Prostate gland (tissue), 2 donors: Measurements from ENCODE around the gene DYSF. TPM values are rescaled to one million over a fixed set of nuclear protein-coding genes. Genes with fewer than 3 reads are reported as not detected.
A peak's percentile ranks its signal among the peaks of the same experiment; 100 is the strongest.

Experiments used
- DNase-seq: peaks from one replicate; pipeline ENCODE4 v3.0.0-alpha.2; 2019; ENCODE audit warnings: low spot score
- H3K27ac ChIP-seq, 2 donors: fragments of 200-600 bp; sonication (generic); 2 replicates each; pipeline ENCODE4 v1.5.1; 2017 to 2019
- H3K27me3 ChIP-seq: fragments of 200-600 bp; sonication (generic); replicated peaks from 2 replicates; pipeline ENCODE4 v1.5.1; 2019; ENCODE audit not compliant: insufficient read depth
- H3K36me3 ChIP-seq, 2 donors: fragments of 200-600 bp; sonication (generic); 1 replicate in 1 of 2; 2 replicates in 1 of 2; pipeline versions ENCODE4 v1.5.1 to v1.8.1; 2017 to 2019
- H3K4me1 ChIP-seq: fragments of 200-600 bp; sonication (generic); replicated peaks from 2 replicates; pipeline ENCODE4 v1.5.1; 2019
- H3K4me3 ChIP-seq, 2 donors: fragments of 200-600 bp; sonication (generic); 2 replicates each; pipeline ENCODE4 v1.5.1; 2017 to 2019
- H3K9me3 ChIP-seq: fragments of 200-600 bp; sonication (generic); 2 replicates; pipeline ENCODE4 v1.5.1; 2017
- POLR2A ChIP-seq: fragments of 450-650 bp; IDR thresholded peaks from one replicate; pipeline ENCODE4 v1.6.1; 2016; ENCODE audit warnings: antibody characterized with exemption, mild to moderate bottlenecking
- POLR2AphosphoS5 ChIP-seq: sonication (generic); formaldehyde crosslinking; IDR thresholded peaks from one replicate; pipeline ENCODE4 v1.6.1; 2017; ENCODE audit warnings: antibody characterized with exemption
- WGBS: methylation state at CpG from one replicate; pipeline ENCODE4 v1.1.5; 2018; 5-methylcytosine and 5-hydroxymethylcytosine counted together
- intact Hi-C: fragments of 100-400 bp; cut with DNase I; formaldehyde crosslinking; loops from one replicate; pipeline ENCODE4 v1.14.2; 2022
- total RNA-seq, 2 donors: library from RNA; depleted of rRNA; stranded (reverse); fragments of >200 nt; gene quantifications; one replicate each; pipeline ENCODE4 v1.1.0, GENCODE V29; 2016
- TF ChIP-seq, protein P1 (sequence below), 4 experiments: fragments of 200-600 bp in 2 of 4; fragments of 450-650 bp in 2 of 4; sonication (generic) in 2 of 4; IDR thresholded peaks; 1 replicate in 3 of 4; 2 replicates in 1 of 4; pipeline ENCODE4 v1.5.1; 2016 to 2019; ENCODE audit warnings: antibody characterized with exemption in 4 of 4, mild to moderate bottlenecking in 2 of 4, moderate library complexity in 2 of 4

DYSF gene
- total RNA-seq, 2 donors from 2014 or later, result 5.9 to 9.4 TPM

- no peaks in the 10 kb centered on the region for H3K4me1 ChIP-seq
- H3K9me3 ChIP-seq, result no peaks in the 10 kb centered on the region
- H3K27ac ChIP-seq, result no peak overlapping the region
- no peak for DNase-seq
- WGBS, result 79% methylated on average over 4 of the region's 4 CpGs
- intact Hi-C loops, result no loop called here
- no peak for TF ChIP-seq POLR2AphosphoS5
- TF ChIP-seq, protein P1, sequence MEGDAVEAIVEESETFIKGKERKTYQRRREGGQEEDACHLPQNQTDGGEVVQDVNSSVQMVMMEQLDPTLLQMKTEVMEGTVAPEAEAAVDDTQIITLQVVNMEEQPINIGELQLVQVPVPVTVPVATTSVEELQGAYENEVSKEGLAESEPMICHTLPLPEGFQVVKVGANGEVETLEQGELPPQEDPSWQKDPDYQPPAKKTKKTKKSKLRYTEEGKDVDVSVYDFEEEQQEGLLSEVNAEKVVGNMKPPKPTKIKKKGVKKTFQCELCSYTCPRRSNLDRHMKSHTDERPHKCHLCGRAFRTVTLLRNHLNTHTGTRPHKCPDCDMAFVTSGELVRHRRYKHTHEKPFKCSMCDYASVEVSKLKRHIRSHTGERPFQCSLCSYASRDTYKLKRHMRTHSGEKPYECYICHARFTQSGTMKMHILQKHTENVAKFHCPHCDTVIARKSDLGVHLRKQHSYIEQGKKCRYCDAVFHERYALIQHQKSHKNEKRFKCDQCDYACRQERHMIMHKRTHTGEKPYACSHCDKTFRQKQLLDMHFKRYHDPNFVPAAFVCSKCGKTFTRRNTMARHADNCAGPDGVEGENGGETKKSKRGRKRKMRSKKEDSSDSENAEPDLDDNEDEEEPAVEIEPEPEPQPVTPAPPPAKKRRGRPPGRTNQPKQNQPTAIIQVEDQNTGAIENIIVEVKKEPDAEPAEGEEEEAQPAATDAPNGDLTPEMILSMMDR (IDR thresholded peaks at IDR 0.05), result no peak
- H3K36me3 ChIP-seq, result no peaks in the 10 kb centered on the region
- no peak overlapping the region for H3K4me3 ChIP-seq
- H3K27me3 ChIP-seq, result no peaks in the 10 kb centered on the region
These were observed 34.2 kb upstream of the DYSF start for GRCh38 chr2:71419145-71419544.

- Histone ChIP-seq H3K4me1 (no peaks in the 10 kb centered on the region), H3K36me3 (no peaks in the 10 kb centered on the region), H3K27ac (no peak overlapping the region), H3K4me3 (no peak overlapping the region), H3K27me3 (no peaks in the 10 kb centered on the region), H3K9me3 (no peaks in the 10 kb centered on the region)
- DNase-seq, result no peak
- WGBS, result 44% methylated on average over 1 of the region's 1 CpG
- intact Hi-C loops, result no loop called here
- TF ChIP-seq POLR2AphosphoS5 (no peak), POLR2A (no peak)
- TF ChIP-seq, protein P1 (IDR thresholded peaks at IDR 0.05), result no peak
These were observed 33.4 kb upstream of the DYSF start for GRCh38 chr2:71419976-71420375.

DNA sequence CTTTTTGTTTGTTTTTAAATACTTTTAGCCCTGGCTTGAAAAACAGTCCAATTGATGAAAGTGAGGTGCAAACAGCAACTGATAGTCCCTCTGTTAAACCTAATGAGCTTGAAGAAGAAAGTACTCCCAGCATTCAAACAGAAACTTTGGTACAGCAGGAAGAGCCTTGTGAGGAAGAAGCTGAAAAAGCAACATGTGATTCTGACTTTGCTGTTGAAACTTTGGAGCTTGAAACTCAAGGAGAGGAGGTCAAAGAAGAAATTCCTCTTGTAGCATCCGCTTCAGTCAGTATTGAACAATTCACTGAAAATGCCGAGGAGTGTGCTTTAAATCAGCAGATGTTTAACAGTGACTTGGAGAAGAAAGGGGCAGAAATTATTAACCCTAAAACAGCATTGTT, 30.6 kb upstream of the DYSF start:
- H3K36me3 ChIP-seq, result no peaks in the 10 kb centered on the region
- intact Hi-C loops, result no loop called here

DNA sequence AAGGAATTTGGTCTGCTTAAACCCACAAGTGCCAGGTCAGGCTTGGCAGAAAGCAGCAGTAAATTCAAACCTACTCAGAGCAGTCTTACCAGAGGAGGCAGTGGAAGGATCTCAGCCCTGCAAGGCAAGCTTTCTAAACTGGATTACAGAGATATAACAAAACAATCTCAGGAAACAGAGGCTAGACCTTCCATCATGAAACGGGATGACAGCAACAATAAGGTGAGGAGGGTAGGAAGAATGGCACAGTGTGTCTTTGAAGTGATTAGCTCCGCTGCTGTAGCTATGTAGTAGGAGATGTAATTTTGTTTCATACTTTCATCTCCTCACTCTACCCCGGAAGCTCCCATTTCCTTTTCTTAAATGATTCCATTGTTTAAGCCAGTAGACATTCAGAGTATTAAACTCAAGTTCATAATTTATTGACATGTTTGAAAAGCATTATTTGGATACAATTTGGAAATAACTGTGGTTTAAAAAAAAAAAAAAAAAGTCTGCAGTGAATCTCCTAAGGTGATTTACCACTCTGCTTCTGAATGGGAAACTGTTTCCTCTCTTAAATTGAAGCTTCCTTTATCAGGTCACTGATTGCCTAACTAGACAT, 29.4 kb upstream of the DYSF start:
- no peaks in the 10 kb centered on the region for H3K27me3 ChIP-seq
- H3K4me3 ChIP-seq, result no peak overlapping the region
- H3K9me3 ChIP-seq, result no peaks in the 10 kb centered on the region
- H3K27ac ChIP-seq, result no peak overlapping the region
- 51% methylated on average over 3 of the region's 3 CpGs for WGBS
- H3K36me3 ChIP-seq, result no peaks in the 10 kb centered on the region
- intact Hi-C loops, result no loop called here
- TF ChIP-seq POLR2AphosphoS5, result peak; percentile 16
- TF ChIP-seq, protein P1 (IDR thresholded peaks at IDR 0.05), result no peak
- no peaks in the 10 kb centered on the region for H3K4me1 ChIP-seq
- DNase-seq, result no peak

More for the DNA sequence above, 30.6 kb upstream of the DYSF start:
- no peaks in the 10 kb centered on the region for H3K4me1 ChIP-seq
- no peak overlapping the region for H3K4me3 ChIP-seq
- TF ChIP-seq POLR2AphosphoS5 (no peak), POLR2A (no peak)
- TF ChIP-seq, protein P1 (IDR thresholded peaks at IDR 0.05), result no peak
- H3K27ac ChIP-seq, result no peak overlapping the region
- DNase-seq, result no peak
- no peaks in the 10 kb centered on the region for H3K27me3 ChIP-seq
- H3K9me3 ChIP-seq, result no peaks in the 10 kb centered on the region
- WGBS, result 80% methylated on average over 2 of the region's 2 CpGs

DNA sequence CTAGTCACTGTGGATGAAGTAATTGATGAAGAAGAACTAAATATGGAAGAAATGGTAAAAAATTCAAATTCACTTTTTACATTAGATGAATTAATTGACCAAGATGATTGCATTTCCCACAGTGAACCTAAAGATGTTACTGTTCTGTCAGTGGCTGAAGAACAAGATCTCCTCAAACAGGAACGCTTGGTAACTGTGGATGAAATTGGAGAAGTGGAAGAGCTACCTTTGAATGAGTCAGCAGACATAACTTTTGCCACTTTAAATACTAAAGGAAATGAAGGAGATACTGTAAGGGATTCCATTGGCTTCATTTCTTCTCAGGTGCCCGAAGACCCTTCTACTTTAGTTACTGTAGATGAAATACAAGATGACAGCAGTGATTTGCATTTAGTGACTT, 26.6 kb upstream of the DYSF start:
- intact Hi-C loops, result no loop called here
- no peaks in the 10 kb centered on the region for H3K36me3 ChIP-seq
- 88% methylated on average over 2 of the region's 2 CpGs for WGBS
- no peaks in the 10 kb centered on the region for H3K27me3 ChIP-seq
- no peaks in the 10 kb centered on the region for H3K4me1 ChIP-seq
- H3K9me3 ChIP-seq, result no peaks in the 10 kb centered on the region
- no peak overlapping the region for H3K4me3 ChIP-seq
- no peak overlapping the region for H3K27ac ChIP-seq
- TF ChIP-seq POLR2AphosphoS5, result no peak
- TF ChIP-seq POLR2A, result no peak
- DNase-seq, result no peak
